GM15510 (cell line): Measurements from ENCODE around the gene CLCN3.

ENCODE experiments used
- POLR2A ChIP-seq: IDR thresholded peaks from 3 replicates; pipeline ENCODE4 v1.6.1; 2011; ENCODE audit warnings: borderline replicate concordance; ENCODE audit not compliant: insufficient read length; ENCODE audit errors: extremely low read depth

CLCN3 gene

GRCh38 chr4:169761846-169762245, 141.5 kb downstream of the CLCN3 start:
- TF ChIP-seq POLR2A = no peak

- no peak for TF ChIP-seq POLR2A
These were observed 145.5 kb downstream of the CLCN3 start for GRCh38 chr4:169765835-169766234.

DNA sequence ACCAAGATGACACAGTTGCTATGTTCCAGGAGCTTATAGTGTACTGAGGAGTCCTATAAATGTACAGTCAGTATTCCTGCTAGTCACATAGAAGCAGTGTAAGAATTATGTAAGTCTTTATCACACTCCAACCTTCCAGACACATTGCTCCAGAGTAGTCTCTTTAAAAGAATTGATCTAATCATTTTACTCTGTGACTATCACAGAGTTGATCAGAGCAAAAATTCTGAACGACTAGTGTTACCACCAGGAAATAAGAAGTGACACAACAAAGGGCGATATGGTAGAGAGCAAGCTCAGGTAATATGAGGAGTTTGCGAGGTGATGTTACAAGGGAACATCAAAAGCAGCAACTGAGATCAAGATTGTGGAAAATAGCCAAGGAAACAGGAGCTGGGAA, 146.4 kb downstream of the CLCN3 start:
- no peak for TF ChIP-seq POLR2A

DNA sequence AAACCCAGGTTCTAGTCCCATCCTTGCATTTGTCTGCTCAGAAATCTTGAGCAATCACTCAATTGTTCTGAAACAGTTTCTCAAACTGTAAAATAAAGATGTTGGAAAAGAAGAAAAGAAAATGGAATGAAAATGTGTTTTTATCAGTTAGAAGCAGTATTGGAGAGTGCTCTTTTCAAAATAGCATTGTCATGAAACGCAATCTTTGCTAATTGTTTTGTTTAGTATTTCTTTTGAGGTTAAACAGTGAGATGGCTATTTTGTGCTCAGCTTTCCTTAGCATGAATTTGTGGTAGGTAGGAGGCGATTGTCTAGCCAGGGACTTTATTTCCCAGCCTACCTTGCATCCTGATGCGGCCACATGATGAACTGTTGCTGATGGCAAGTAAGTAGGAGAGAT, 148.0 kb downstream of the CLCN3 start:
- TF ChIP-seq POLR2A = no peak

GRCh38 chr4:169770416-169770815, 150.0 kb downstream of the CLCN3 start:
- no peak for TF ChIP-seq POLR2A
